ENCODE data around the gene PIWIL1.

PIWIL1 gene

GRCh38 chr12:130337488-130338303 is at the start of gene PIWIL1:
TSS of gene PIWIL1 (plus strand) at chr12:130337887. CDS start at chr12:130342592, 4,705 bp downstream.
- no peak for DNase-seq (ENCODE audit: low read depth)

DNA sequence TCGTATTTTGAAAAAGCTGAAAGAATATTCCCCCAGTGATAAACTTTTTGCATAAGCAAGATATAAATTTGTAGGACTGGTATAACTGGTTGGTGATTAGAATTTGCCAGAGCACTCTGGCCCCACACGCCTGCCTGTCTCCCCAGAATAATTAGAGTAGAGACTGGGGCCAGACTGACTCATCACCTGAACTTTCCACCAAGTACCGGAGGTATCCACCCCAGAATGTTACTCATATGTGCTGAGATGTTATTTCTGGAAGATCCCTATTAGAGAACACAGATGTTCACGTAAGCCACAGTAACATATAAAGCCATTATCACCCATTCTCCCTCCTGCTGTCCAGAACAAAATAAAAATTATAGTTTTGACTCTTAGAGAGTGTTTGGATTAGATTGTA is 49.5 kb upstream of the PIWIL1 start:
- DNase-seq (ENCODE audit: low read depth): no peak

GRCh38 chr12:130288691-130289090 is 49.0 kb upstream of the PIWIL1 start:
- DNase-seq (ENCODE audit: low read depth): no peak

DNA sequence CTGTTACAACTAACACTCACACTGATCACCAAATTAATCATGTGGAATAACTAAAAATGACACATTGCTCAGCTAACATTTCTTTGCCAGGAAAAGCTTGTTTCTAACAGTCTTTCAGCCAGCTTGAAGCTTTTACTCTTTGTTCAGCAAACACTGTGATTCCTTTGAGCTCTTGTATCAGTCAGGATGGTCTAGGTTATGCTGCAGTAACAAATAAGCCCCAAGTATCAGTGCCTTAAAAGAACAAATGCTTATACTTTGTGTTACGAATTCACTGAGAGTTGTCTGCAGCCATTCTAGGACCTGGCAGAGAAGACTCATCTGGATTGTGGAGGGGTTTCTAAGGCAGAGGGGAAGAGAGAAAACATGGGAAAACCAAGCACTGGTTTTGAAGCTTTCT is 47.6 kb upstream of the PIWIL1 start:
- no peak for DNase-seq (ENCODE audit: low read depth)

DNA sequence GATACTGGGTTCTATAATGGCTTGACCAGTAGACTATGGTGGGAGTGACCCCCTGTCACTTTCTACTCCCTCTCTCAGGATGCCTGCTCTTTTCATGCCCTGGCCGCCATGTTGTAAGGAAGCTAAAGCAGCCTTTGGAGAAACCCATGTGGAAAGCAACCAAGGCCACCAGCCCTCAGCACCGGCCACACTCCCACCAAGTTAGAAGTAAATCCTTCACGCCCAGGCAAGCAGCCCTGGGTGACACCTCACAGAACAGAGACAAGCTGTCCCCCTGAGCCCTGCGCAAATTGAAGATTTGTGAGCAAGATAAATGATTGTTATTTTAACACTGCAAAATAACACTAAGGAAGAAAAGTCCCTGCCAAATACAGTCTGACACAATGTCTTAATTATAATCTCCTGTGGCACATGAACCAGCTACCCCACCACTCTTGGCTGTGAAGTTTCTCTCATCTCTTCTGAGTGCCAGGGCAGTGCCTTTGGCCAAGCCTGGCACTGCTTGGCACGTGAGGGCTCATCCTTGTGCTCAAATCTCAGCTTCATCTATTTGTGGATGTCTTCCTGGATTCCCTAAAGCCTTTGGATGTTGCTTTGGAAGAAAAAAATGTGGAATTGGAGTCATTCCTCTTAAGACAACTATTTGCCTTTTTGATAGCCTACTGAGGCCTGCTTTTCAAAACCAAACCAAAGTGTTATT is 39.2 kb upstream of the PIWIL1 start:
- DNase-seq (ENCODE audit: low read depth): no peak

- DNase-seq (ENCODE audit: low read depth): no peak
These were observed 38.1 kb upstream of the PIWIL1 start for GRCh38 chr12:130299574-130299973.

- DNase-seq (ENCODE audit: low read depth): no peak
These were observed 37.6 kb upstream of the PIWIL1 start for GRCh38 chr12:130300090-130300489.

DNA sequence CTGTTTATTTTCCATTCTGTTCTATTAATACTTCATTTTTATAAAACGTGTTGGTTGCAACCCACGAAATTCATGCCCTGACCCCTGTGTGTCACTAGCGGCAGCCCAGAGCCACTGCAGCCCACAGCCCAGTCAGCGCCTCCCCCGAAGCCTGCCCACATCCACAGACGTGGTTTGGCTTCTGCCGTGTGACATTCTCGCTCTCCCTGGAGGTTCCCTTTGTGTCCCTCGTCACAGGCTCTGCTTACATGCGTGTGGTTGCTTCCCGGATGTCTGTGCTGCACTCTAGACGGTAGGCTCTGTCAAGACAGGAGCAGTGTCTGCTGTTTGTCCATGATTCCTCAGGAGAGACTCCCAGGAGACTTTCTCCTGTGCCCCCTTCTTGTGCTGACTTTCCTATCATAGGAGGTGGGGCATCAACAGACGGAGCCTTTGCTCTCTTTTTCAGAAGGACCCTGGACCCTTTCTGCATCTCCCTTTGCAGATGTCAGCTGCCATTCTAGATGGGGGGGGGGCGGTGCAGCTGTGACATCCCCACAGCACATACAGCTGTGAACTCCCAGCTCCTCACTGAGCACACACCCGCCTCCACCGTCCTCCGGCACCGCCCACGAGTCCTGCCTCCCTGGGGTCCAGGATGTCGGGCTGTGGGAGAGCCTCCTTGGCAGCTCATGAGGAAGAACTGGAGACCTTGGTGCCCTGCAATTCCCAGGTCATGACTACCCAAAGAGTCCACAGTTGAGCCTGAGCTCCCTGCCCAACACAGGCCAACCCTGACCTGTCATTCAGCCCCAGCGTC is 36.8 kb upstream of the PIWIL1 start:
- no peak for DNase-seq (ENCODE audit: low read depth)

GRCh38 chr12:130301559-130301958 is 36.1 kb upstream of the PIWIL1 start:
- DNase-seq (ENCODE audit: low read depth): no peak

GRCh38 chr12:130303781-130304180 is 33.9 kb upstream of the PIWIL1 start:
- DNase-seq (ENCODE audit: low read depth): no peak

DNA sequence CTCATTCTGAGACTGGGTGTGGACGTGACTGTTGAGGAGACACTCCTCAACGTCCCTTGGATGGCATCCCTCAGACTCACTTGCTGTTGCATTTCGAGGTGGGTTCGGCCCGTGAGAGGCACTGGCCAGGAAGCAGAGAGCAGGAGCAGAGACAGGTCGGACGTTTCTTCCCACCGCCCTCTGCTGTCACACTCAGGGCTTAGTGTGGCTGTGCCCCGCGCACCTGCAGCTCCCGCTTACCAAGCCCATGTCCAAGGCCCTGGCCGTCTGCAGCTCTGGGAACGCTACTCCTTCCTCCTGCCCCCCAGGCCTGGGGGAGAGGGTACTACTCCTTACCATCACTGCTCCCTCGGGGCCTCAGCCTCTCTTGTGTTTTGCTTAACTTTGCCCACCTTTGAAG is 29.8 kb upstream of the PIWIL1 start:
- DNase-seq (ENCODE audit: low read depth): no peak

DNA sequence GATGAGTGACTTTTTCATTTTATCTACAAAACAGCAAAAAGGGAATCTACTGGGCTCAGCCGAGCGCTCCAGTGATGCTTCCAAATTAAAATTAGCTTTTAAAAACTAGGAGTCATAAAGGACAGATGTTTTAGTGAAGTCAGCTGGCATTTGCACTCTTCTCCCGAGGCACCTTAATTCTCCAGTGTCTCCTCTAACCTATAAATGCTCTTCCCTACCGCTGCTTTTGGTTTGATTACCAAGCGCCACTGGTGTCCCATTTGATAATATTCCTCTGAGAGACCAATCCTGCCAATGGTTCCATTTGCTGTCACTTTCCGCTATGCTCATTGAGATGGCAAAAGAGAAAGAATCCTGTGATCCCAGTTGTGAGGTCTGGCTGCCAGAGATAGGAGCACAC is 29.3 kb upstream of the PIWIL1 start:
- no peak for DNase-seq (ENCODE audit: low read depth)

DNA sequence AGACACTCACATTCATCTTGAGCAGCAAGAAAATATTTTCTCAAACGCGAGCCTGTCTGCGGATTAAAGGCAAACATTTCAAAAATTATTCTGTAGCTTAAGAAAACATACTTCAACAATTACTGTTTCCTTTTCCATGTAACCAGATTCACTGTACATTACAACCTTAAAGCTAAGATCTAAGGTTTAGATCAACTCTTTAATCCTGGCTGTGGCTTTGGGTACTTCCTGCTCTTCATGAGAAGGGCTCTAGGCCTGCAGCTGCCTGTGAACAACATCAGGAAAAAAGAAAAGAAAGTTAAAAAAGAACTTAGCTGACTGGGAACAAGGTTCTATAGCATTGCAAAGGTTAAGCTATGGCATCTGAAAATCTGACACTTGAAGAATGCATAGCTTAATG is 21.4 kb upstream of the PIWIL1 start:
- DNase-seq (ENCODE audit: low read depth): no peak

GRCh38 chr12:130320536-130320935 is 17.2 kb upstream of the PIWIL1 start:
- no peak for DNase-seq (ENCODE audit: low read depth)

GRCh38 chr12:130322263-130322662 is 15.4 kb upstream of the PIWIL1 start:
- no peak for DNase-seq (ENCODE audit: low read depth)

- DNase-seq (ENCODE audit: low read depth): no peak
These were observed 7.0 kb upstream of the PIWIL1 start for GRCh38 chr12:130330685-130331084.

DNA sequence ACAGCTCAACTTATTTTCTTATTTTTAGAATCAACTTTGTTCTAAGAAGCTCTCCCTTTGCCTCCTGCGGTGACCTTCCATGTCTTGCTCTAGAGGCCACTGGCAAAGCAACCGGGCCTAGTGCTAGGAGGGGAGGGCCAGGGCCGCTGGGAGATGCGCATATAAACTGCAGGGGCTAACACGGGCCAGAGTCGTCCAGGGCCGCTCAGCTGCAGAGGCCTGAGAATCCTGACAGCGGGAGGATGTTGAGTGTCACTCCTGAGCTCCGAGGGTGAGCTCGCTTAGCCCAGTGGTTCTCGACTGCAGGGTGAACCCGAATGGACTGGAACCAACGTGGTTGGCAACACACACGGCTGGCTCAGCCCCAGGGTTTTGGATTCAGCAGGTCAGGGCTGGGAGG is 6.5 kb upstream of the PIWIL1 start:
- DNase-seq (ENCODE audit: low read depth): no peak

- no peak for DNase-seq (ENCODE audit: low read depth)
These were observed 4.3 kb upstream of the PIWIL1 start for GRCh38 chr12:130333341-130333740.

- DNase-seq (ENCODE audit: low read depth): no peak
These were observed 3.3 kb upstream of the PIWIL1 start for GRCh38 chr12:130334399-130334798.

DNA sequence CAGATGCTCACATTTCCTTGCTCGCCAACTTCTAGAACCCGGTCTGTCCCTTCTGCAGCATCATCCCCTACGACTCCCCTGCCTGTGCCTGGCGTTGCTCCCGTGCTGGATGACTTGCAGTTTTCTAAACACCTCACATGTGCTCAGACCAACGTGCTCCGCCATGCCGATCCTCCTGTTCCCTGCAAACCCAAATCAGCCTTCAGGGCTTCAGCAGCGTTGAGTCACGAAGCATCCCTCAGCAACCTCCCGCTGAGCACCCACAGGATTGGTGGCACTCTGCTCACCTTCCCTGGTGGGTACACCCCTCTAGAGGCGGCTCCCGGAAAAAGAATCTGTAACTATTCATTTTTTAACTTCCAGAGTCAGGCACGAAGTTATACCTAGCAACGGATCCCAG is 2.8 kb upstream of the PIWIL1 start:
- DNase-seq (ENCODE audit: low read depth): no peak

DNA sequence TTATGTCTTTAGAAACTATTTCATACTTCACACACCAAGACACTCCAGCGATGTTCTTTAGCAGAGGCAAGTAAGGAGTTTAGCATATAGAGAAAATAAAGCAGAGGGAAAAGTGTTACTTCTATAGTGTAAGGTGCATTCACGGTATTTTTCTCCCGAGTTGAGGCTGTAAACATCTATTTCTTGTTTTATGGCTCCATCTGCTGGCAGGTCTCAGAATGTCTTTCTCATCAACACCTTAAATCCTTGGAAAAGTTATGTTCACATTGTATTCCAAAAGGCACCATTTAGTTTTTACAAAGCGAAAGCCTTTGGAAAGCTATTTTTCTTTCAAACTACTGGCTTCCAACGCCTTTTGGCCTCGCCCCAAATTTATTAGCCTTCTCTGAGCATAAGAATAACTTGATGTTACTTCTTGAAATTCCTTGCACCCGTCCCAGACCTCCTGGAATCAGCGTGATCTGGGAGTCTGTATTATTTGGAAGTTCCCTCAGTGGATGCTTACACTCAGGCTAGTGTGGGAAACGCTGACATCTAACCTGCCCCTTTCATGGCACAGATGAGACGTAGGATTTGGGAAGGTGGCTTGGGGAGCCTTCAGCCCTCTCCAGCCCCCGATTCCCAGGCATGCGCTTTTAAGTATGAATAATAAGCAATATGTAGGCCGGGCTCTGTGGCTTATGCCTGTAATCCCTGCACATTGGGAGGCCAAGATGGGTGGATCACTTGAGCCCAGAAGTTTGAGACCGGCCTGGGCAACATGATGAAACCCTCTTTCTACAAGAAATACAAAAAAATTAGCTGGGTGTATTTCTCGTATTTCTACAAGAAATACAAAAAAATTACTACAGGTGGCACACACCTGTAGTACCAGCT is 1.9 kb upstream of the PIWIL1 start:
- peak; percentile 37 for DNase-seq (ENCODE audit: low read depth)

Measured in fibroblast of the conjunctiva (primary cell).